ENCODE results near the gene NELL2.

The NELL2 gene

DNA sequence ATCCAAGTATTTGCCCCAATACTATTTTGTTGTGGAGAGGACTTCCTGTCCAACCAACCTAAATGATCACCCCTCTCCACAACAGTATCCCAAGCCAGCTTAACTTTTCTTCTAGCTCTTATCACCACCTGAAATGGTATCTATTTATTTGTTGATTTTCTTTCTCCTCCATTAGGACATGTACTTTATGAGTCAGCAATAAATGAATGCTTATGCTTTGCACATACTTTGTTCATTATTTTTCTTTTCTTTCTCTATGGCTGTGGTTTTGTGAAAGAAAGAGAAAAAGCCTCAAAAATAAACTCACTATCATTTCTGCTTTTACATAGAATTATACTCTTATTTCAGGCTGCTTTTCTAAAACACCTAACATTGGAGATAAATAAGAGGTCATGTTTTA lies 371.3 kb downstream of the NELL2 start:
- Histone ChIP-seq H3K36me3 (ENCODE audit: control insufficient read depth, low read length) (no peaks in the 10 kb centered on the region), H3K9me2 (replicated peaks; ENCODE audit: control insufficient read depth, low read length) (no peaks in the 10 kb centered on the region), H3K27ac (ENCODE audit: low read depth, low read length) (no peak overlapping the region), H3K4me3 (ENCODE audit: low read length) (no peak overlapping the region), H3K9me3 (ENCODE audit: control insufficient read depth, insufficient read depth, low read length) (no peaks in the 10 kb centered on the region; the same call in 1 of the 2 replicates), H4K20me1 (ENCODE audit: control insufficient read depth, insufficient read depth, low read depth, low read length) (no peaks in the 10 kb centered on the region), H3F3A (ENCODE audit: control insufficient read depth, insufficient read depth) (no peaks in the 10 kb centered on the region), H3K4me2 (ENCODE audit: low read length) (no peak overlapping the region), H3K27me3 (ENCODE audit: control insufficient read depth, low read length) (no peaks in the 10 kb centered on the region), H3K79me2 (ENCODE audit: control insufficient read depth, low read length) (no peaks in the 10 kb centered on the region), H3K4me1 (ENCODE audit: control insufficient read depth, low read length) (no peaks in the 10 kb centered on the region)
- TF ChIP-seq, protein P1, sequence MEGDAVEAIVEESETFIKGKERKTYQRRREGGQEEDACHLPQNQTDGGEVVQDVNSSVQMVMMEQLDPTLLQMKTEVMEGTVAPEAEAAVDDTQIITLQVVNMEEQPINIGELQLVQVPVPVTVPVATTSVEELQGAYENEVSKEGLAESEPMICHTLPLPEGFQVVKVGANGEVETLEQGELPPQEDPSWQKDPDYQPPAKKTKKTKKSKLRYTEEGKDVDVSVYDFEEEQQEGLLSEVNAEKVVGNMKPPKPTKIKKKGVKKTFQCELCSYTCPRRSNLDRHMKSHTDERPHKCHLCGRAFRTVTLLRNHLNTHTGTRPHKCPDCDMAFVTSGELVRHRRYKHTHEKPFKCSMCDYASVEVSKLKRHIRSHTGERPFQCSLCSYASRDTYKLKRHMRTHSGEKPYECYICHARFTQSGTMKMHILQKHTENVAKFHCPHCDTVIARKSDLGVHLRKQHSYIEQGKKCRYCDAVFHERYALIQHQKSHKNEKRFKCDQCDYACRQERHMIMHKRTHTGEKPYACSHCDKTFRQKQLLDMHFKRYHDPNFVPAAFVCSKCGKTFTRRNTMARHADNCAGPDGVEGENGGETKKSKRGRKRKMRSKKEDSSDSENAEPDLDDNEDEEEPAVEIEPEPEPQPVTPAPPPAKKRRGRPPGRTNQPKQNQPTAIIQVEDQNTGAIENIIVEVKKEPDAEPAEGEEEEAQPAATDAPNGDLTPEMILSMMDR (IDR thresholded peaks at IDR 0.05; ENCODE audit: low read depth, low read length, poor library complexity, severe bottlenecking) = no peak
- no peak for TF ChIP-seq EZH2phosphoT487 (IDR thresholded peaks at IDR 0.05; ENCODE audit: borderline replicate concordance, low read length)

DNA sequence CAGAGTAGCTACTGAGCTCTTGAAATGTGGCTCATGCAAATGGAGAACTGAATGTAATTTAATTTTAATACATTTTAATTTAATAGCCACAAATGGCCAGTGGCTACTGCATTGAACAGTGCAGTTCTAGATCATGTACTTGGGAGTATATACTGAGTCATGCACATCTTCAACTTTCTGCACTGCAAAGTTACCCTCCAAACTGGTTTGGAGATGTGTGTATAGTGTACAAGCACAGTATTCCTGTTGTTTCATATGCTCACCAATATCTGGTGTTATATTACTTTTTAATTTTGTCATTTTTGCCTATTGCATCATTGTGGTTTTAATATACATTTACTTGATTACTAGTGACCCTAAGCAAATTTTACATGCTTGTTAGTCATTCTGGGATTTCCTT lies 372.8 kb downstream of the NELL2 start:
- no peaks in the 10 kb centered on the region for H3K36me3 ChIP-seq (ENCODE audit: control insufficient read depth, low read length)
- TF ChIP-seq, protein P1 (IDR thresholded peaks at IDR 0.05; ENCODE audit: low read depth, low read length, poor library complexity, severe bottlenecking) = no peak
- no peak for TF ChIP-seq EZH2phosphoT487 (IDR thresholded peaks at IDR 0.05; ENCODE audit: borderline replicate concordance, low read length)
- no peak overlapping the region for H3K27ac ChIP-seq (ENCODE audit: low read depth, low read length)
- no peak overlapping the region for H3K4me3 ChIP-seq (ENCODE audit: low read length)
- no peaks in the 10 kb centered on the region for H3K9me2 ChIP-seq (replicated peaks; ENCODE audit: control insufficient read depth, low read length)
- H3K4me1 ChIP-seq (ENCODE audit: control insufficient read depth, low read length) = no peaks in the 10 kb centered on the region
- H4K20me1 ChIP-seq (ENCODE audit: control insufficient read depth, insufficient read depth, low read depth, low read length) = no peaks in the 10 kb centered on the region
- H3K9me3 ChIP-seq (ENCODE audit: control insufficient read depth, insufficient read depth, low read length) = no peaks in the 10 kb centered on the region; the same call in 1 of the 2 replicates
- H3K27me3 ChIP-seq (ENCODE audit: control insufficient read depth, low read length) = no peaks in the 10 kb centered on the region
- H3K79me2 ChIP-seq (ENCODE audit: control insufficient read depth, low read length) = no peaks in the 10 kb centered on the region
- H3K4me2 ChIP-seq (ENCODE audit: low read length) = no peak overlapping the region
- no peaks in the 10 kb centered on the region for H3F3A ChIP-seq (ENCODE audit: control insufficient read depth, insufficient read depth)

DNA sequence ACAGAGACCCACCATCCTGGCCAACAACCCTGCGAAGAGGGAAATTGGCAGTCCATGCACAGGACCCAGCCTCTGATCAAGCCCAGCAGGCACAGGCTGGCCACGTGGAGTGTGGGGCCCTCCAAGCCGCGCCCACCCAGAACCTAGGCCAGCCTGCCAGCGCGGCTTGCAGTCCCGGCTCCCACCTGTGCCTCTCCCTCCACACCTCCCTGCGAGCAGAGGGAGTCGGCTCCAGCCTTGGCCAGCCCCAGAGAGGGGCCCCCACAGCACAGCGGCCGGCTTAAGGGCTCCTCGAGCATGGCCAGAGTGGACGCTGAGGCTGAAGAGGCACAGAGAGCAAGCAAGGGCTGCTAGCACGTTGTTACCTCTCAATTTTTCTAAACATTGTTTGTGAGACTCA lies 373.4 kb downstream of the NELL2 start:
- Histone ChIP-seq H3K9me3 (ENCODE audit: control insufficient read depth, insufficient read depth, low read length) (no peaks in the 10 kb centered on the region; the same call in 1 of the 2 replicates), H3K4me3 (ENCODE audit: low read length) (no peak overlapping the region), H3K27me3 (ENCODE audit: control insufficient read depth, low read length) (no peaks in the 10 kb centered on the region), H3K36me3 (ENCODE audit: control insufficient read depth, low read length) (no peaks in the 10 kb centered on the region), H4K20me1 (ENCODE audit: control insufficient read depth, insufficient read depth, low read depth, low read length) (no peaks in the 10 kb centered on the region), H3K27ac (ENCODE audit: low read depth, low read length) (no peak overlapping the region), H3F3A (ENCODE audit: control insufficient read depth, insufficient read depth) (no peaks in the 10 kb centered on the region), H3K4me1 (ENCODE audit: control insufficient read depth, low read length) (no peaks in the 10 kb centered on the region), H3K4me2 (ENCODE audit: low read length) (no peak overlapping the region), H3K79me2 (ENCODE audit: control insufficient read depth, low read length) (no peaks in the 10 kb centered on the region), H3K9me2 (replicated peaks; ENCODE audit: control insufficient read depth, low read length) (no peaks in the 10 kb centered on the region)
- no peak for TF ChIP-seq EZH2phosphoT487 (IDR thresholded peaks at IDR 0.05; ENCODE audit: borderline replicate concordance, low read length)
- TF ChIP-seq, protein P1 (IDR thresholded peaks at IDR 0.05; ENCODE audit: low read depth, low read length, poor library complexity, severe bottlenecking) = no peak

Measured in DOHH2 (cell line).